NCI-H526 (cell line): ENCODE data around the gene RET.

Experiments
- DNase-seq, 2 experiments: peaks; one replicate each; lab custom pipeline; 2025; lab: John Stamatoyannopoulos, UW

The RET gene

DNA sequence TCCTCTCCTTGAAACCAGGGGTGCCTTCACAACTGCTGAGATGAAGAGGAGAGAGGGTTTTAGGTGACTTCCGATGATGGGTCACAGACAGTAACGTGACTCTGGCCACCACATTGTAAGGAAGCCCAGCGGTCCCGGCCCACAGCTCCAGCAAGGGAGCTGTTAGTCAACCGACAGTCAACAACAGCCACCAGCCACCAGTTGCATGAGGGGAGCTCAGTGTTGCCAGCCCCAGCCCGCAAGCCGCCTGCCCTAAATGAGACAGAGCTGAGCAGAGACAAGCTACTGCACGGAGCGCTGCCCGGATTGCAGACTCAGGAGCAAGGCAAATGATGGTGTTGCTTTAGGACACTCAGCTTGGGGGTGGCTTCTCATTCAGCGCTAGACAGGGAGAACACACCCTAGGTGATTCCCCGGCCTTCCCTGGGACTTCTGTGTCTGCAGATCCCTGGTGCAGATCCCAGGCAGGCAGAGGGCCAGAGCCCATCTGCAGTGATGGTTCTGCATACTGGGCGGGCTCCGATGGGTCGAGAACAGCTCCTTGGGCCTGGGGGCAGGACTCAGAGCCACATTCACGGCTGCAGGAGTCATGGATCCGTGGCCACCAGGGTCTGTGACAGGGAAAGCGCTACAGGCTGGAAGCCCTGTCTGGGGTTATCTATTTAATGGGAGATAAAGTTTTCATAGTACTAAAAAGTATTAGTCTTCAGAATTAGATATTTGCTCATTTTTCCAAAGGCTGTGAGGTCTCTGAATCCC, 14.3 kb upstream of the RET start:
- DNase-seq: no peak

GRCh38 chr10:43064331-43065075, 12.4 kb upstream of the RET start:
- no peak for DNase-seq

- no peak for DNase-seq
These were observed 11.6 kb upstream of the RET start for GRCh38 chr10:43065234-43065633.

GRCh38 chr10:43065761-43066160, 11.1 kb upstream of the RET start:
- DNase-seq: no peak

- DNase-seq: no peak
These were observed 10.4 kb upstream of the RET start for GRCh38 chr10:43066481-43066880.

DNA sequence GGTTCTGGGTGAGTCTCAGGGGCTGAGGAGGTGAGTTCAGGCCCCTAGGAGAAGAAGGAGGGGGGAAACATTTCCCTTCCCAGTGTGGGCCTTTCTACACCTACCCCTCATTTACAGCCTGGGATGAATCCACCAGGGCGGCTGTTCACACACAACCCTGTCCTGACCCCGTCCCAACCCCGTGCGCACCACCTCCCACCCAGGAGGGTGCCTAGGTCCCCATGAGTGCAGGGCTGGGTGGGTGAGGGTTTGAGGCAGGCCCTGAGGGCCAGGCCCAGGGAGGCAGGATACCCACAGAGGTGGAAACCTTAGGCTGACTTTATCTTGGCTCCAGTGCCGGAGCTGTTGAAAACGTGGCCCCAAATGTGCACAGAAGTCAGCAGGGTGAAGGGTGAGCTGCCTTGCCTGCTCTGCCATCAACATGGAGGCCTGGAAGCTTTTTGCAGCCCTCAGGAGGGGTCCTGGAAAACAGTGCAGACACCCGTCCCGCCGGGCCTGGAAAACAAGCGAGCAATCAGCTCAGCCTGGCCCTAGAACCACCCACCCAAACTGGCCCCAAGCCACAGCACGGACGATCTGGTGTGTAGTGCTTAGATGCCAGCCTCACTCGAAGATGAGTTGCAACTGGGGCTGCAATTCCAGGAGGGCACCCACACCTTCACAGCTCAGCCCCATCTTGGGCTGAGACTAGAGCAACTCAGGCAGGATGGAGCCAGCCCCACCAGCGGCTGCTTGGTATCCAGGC, 9.3 kb upstream of the RET start:
- no peak for DNase-seq

DNA sequence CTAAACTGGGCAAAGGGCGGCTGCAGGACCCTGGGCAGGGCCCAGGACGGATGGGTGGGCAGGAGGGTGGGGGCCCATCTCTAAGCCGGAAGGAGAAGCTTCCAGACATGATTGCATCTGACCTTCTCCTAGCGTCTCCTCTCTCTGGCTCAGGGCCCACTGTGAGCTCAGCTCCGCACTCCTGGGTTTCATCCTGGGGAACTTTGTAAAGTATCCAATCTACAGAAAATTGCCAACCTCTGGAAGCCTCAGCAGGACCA, 8.8 kb upstream of the RET start:
- no peak for DNase-seq

DNA sequence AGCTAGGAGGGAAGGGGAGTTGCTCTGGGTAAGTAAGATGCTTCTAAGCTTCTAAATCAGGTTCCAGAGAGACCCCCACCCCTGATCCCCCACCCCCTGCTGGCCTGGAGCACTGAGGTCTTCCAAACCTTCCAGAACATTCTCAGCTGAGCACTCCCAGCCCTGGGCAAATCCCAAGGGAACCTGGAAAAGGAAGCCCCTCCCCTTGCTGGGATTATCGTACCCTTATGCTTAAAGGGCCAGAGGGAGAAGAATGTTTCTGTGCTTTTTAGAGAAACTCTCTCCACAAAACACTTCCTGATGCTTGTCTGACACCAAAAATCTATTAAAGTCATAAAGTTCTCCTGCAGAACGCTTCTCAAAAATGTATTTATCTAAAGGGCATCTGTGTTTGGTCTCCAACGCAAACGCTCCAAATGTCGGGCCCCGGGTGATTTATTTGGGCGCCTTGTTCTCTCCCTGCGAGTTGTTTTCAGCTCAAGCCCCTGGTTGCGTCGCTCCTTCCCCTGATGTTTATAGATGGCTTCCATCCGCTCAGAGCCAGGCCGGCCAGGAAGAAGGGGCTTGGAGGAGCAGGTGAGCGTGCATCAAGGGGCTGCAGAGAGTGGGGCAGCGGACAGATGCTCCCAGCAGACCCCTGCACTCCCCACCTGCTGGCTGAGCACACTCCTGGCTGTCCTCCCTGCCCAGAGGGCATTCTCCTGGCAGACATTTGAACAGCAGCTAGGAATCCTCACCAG, 8.2 kb upstream of the RET start:
- DNase-seq: no peak

- no peak for DNase-seq
These were observed 7.7 kb upstream of the RET start for GRCh38 chr10:43069211-43069515.

- DNase-seq: no peak
These were observed 7.3 kb upstream of the RET start for GRCh38 chr10:43069579-43069978.

DNA sequence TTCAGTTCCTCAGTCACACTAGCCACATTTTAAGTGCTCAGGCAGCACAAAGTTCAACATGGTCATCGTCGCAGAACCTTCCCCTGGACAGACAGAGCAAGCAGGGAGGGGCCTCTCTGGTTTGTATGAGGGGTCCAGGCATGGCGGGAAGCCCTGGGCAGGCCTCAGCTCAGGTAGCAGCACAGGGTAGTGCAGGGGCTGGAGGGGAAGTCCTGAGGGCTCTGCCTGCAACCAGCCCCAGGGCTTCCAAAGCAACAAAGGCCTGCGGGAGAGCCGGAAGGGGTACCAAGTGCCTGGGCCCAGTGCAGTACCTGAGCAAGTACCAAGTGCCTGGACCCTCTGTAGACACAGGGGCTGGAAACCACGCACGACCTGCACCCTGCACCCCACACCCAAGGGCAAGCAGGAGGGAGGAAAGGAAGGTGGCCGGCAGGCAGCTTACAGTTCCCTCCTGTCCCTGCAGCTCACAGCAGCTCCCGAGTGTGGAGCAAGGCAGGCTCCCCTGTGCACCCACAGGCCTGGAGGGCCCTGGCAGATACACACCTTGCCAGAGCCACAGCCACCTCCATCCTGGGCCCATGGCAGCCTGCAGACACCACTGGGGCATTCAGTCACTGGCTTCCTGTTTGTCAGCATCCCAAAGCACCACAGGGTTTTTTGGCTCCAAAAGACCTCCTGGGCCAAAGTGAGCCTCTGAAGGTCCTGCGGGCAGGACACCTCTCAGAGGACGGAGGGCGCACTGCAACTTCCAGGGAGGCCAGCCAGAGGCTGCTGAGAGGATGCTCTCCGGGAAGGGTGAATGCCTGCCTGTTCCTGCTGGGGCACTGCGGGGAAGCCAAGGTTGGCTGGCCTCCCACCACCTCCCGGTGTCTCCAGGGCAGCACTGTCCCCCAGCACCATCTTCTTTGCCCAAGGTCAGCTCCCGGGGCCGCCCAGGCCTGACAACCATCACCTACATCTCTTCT, 6.5 kb upstream of the RET start:
- no peak for DNase-seq

DNA sequence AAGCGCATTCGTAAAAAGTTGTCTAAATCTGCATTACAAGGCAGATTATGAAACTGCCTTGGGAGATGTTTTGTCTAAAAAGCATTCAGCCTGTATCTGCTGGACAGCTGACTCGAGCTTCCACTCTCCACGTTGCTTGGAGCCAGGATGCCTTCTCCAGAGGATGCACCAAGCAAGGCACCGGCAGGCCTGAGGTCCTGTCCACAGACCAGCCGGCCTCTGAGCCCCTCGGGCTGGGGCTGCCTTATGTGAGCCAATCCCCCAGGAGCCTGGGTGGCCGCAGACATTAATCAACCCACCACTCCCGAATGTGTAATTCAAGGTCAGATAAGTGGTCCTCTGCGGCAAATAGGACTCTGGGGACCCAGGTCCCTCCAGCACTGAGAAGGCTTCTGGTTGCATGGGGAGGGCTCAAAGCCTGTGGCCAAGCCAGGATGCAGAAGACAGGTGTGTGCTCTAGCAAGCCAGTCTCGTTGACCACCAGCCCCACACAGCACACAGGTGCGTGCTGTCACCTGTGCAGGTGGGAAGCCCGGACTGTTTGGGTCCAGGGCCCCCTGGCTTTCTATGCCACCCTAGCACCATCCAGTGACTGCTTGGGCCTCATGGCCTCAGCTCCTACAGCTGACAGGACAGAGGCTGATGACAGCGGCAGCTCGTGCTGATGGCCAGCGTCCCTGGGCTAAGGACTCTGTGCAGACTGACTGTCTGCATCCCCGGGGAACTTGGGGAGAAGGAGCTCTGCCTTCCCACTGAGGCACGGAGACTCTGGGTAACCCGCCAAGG, 4.8 kb upstream of the RET start:
- DNase-seq: no peak

GRCh38 chr10:43073191-43073590, 3.7 kb upstream of the RET start:
- no peak for DNase-seq

- DNase-seq: no peak
These were observed 3.1 kb upstream of the RET start for GRCh38 chr10:43073721-43074120.

DNA sequence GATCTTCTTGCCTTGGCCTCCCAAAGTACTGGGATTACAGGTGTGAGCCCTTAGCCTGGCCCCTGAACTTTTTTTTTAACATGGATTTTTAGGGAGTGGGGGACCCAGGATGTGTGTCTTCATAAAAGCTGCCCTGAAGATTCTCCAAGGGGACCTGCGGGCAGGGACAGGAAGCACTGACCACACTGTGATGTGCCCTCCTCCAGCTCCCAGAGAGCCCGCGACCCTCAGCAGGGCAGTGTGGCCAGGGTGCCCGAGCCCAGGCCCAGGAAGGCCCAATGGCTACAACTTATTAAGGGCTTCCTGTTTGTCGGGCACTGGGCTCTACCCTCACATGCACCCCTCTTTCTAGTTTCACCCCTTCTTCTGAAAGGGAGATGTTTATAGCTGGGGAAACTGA, 2.5 kb upstream of the RET start:
- no peak for DNase-seq

- DNase-seq: no peak
These were observed 1.9 kb upstream of the RET start for GRCh38 chr10:43074827-43075611.

GRCh38 chr10:43075612-43076003, 1.3 kb upstream of the RET start:
- peak in 1 of 2 experiments; percentile 12 for DNase-seq

GRCh38 chr10:43076311-43076875, 476 bp upstream of the RET start:
- DNase-seq: no peak

DNA sequence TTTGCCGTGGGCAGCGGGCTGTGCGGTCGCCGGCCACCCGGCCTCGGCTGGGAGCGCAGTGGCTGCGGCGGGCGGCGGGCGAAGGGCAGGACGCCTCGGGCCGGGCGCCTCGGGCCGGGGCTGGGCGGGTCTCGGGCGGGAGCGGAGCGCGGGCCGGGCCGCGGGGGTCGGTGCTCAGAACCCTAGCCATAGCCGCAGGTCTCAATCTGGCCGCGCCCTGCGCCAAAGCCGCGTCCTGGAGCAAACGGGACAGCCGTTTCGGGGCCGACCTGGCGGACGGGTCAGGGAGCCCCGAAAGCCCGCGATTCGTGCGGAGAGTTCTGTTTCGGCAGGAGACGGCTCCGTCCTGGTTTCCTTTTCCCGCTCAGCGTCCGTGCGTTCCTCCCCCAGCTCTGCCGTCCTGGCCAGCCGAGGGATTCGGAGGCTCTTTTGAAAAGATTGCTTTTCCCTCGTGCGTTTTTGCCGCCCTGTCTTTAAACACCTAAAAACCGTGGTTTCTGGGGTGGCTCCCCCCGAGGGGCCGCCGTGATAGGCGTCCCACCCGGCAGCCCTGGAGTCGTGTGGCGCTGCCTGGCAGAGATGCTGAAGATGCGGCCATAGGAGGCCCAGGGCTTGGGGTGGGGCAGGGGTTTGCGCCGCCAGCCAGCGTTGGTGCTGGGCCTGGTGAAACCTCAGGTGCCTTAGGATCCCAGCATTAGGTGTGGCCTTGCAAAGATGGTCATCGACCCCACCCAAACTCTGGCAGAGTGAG, 727 bp downstream of the RET start:
- DNase-seq: no peak
